Small intestine (tissue), 16 donors: ENCODE data around the gene WDR6. TPM values are rescaled to one million over a fixed set of nuclear protein-coding genes. Genes with fewer than 3 reads are reported as not detected.

Experiments used
- DNase-seq, 2 donors: peaks; one replicate each; pipeline versions ENCODE4 v3.0.0 to v3.0.0-alpha.2; 2013
- FAIRE-seq: peaks from 2 replicates; lab custom pipeline; 2012; peaks lifted over from hg19 to GRCh38; lab: Jason Lieb, UNC
- H3K27ac ChIP-seq, 3 donors: one replicate each; pipeline ENCODE4 v1.5.1; 2013; ENCODE audit warnings: low read length in 2 of 3, mild to moderate bottlenecking in 2 of 3, control low read depth in 1 of 3, inconsistent platforms in 1 of 3, low read depth in 1 of 3, moderate library complexity in 1 of 3
- H3K27me3 ChIP-seq, 3 donors: one replicate each; pipeline ENCODE4 v1.6.1; 2013; ENCODE audit warnings: low read length in 3 of 3, inconsistent platforms in 1 of 3; ENCODE audit not compliant: control insufficient read depth in 3 of 3, insufficient read depth in 3 of 3
- H3K36me3 ChIP-seq, 3 donors: one replicate each; pipeline ENCODE4 v1.6.1; 2013; ENCODE audit warnings: low read length in 3 of 3, inconsistent platforms in 1 of 3, low read depth in 1 of 3, mild to moderate bottlenecking in 1 of 3, moderate library complexity in 1 of 3; ENCODE audit not compliant: control insufficient read depth in 3 of 3, insufficient read depth in 2 of 3
- H3K4me1 ChIP-seq, 3 donors: one replicate each; pipeline ENCODE4 v1.6.1; 2013; ENCODE audit warnings: low read length in 2 of 3, inconsistent platforms in 1 of 3, low read depth in 1 of 3, mild to moderate bottlenecking in 1 of 3, moderate library complexity in 1 of 3; ENCODE audit not compliant: control insufficient read depth in 3 of 3, insufficient read depth in 2 of 3
- H3K4me3 ChIP-seq, 3 donors: one replicate each; pipeline ENCODE4 v1.5.1; 2013; ENCODE audit warnings: low read length in 3 of 3, control low read depth in 1 of 3, inconsistent platforms in 1 of 3, low read depth in 1 of 3, mild to moderate bottlenecking in 1 of 3, moderate library complexity in 1 of 3
- H3K9me3 ChIP-seq, 2 donors: one replicate each; pipeline ENCODE4 v1.6.1; 2013; ENCODE audit warnings: low read depth in 1 of 2, low read length in 1 of 2; ENCODE audit not compliant: control insufficient read depth in 2 of 2, insufficient read depth in 1 of 2
- WGBS, 3 donors: extraction: QIAGEN DNeasy Blood & Tissue Kit; methylation state at CpG; one replicate each; pipeline ENCODE4 v1.1.7; 2013; 5-methylcytosine and 5-hydroxymethylcytosine counted together
- long read RNA-seq, 10 donors: transcript quantifications; one replicate each; lab custom pipeline, GENCODE V29; 2026
- polyA plus RNA-seq, 4 donors: library from polyadenylated mRNA; stranded (reverse) in 3 of 4; unstranded in 1 of 4; fragments of 200-250 nt in 3 of 4; fragments of 120-200 nt in 1 of 4; gene quantifications; one replicate each; pipeline versions ENCODE4 v1.2.1 to v1.2.3, GENCODE V29; 2013
- donor health status: healthy with polysubstance abuse.
- donor health status: control.
- donor health status: control.
- donor health status: Bipolar disorder and iron deficiency.
- donor health status: healthy.

Gene WDR6
- polyA plus RNA-seq: 100 to 1,000 TPM in 3 of 4 donors, 10 to 100 TPM in 1; 98.5 to 174 (median 146) TPM
- long read RNA-seq, donor 1: 0 reads
- long read RNA-seq, donor 2, full-length matches to known transcripts: 6 of 13 reads
- long read RNA-seq, donor 2, partial matches to known transcripts: 7 of 13 reads
- long read RNA-seq, donor 2, other reads (novel, unspliced or antisense): 0 of 13 reads
- long read RNA-seq, donor 3, full-length matches to known transcripts: 3 of 23 reads
- long read RNA-seq, donor 3, partial matches to known transcripts: 20 of 23 reads
- long read RNA-seq, donor 3, other reads (novel, unspliced or antisense): 0 of 23 reads
- long read RNA-seq, donor 4: 0 reads
- long read RNA-seq, donor 5: 0 reads
- long read RNA-seq, donor 6, full-length matches to known transcripts: 7 of 60 reads
- long read RNA-seq, donor 6, partial matches to known transcripts: 53 of 60 reads
- long read RNA-seq, donor 6, other reads (novel, unspliced or antisense): 0 of 60 reads
- long read RNA-seq, donor 7: 0 reads
- long read RNA-seq, donor 8, full-length matches to known transcripts: 2 of 2 reads
- long read RNA-seq, donor 8, partial matches to known transcripts: 0 of 2 reads
- long read RNA-seq, donor 8, other reads (novel, unspliced or antisense): 0 of 2 reads
- long read RNA-seq, donor 9, full-length matches to known transcripts: 2 of 2 reads
- long read RNA-seq, donor 9, partial matches to known transcripts: 0 of 2 reads
- long read RNA-seq, donor 9, other reads (novel, unspliced or antisense): 0 of 2 reads
- long read RNA-seq, donor 10, full-length matches to known transcripts: 11 of 108 reads
- long read RNA-seq, donor 10, partial matches to known transcripts: 97 of 108 reads
- long read RNA-seq, donor 10, other reads (novel, unspliced or antisense): 0 of 108 reads

GRCh38 chr3:49007068-49007770 lies at the start of gene WDR6:
Gene WDR6, plus strand, starts transcription at chr3:49007391. Its CDS starts 41 bp downstream, at chr3:49007432.
- Histone ChIP-seq H3K9me3 (no peaks in the 10 kb centered on the region), H3K36me3 (peaks cover 0 to 68% (median 2%) of the 10 kb centered on the region in 3 donors), H3K27ac (peak within 1 kb of the TSS; percentile 94 to 96 (median 95)), H3K27me3 (no peaks in the 10 kb centered on the region), H3K4me3 (peak within 1 kb of the TSS; percentile 63 to 92 (median 72)), H3K4me1 (peaks cover 0 to 26% (median 0%) of the 10 kb centered on the region in 3 donors)
- FAIRE-seq: no peak
- DNase-seq: peak; percentile 97 to 99
- WGBS, 3 donors: 0% methylated on average over 58 to 65 of the region's 65 CpGs

DNA sequence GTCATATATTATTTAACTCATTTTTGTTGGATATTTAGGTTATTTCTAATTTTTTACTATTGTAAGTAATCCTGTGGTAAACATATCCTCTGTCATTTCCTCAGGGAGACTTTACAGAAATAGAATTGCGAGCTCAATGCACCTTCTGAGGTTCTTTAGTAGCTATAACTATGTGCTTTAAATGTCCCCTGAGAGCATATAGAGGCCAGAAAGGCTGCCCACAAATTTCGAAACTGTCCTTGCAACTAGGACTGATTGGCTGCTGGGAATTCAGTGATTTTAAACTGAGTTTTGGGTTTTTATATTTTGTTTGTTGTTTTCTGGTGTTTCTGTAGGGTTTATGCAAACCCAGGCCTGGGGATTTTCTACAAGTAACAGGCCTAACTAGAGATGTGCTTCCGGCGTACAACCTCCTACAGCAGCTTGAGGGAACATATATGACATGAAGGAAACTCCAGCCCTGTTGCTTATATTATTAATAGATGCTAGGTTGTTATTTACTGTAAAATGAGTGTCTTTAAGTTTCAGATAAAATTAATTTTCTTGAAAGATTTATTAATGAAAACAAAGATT lies 46.3 kb upstream of the WDR6 start:
- Histone ChIP-seq H3K27me3 (no peaks in the 10 kb centered on the region), H3K9me3 (no peaks in the 10 kb centered on the region), H3K27ac (no peak overlapping the region), H3K36me3 (peaks cover 5 to 42% (median 20%) of the 10 kb centered on the region in 3 donors), H3K4me3 (no peak overlapping the region), H3K4me1 (no peaks in the 10 kb centered on the region)
- WGBS, 3 donors: 82 to 94% (median 88%) methylated on average over 4 of the region's 4 CpGs
- DNase-seq (no peak), FAIRE-seq (no peak)

DNA sequence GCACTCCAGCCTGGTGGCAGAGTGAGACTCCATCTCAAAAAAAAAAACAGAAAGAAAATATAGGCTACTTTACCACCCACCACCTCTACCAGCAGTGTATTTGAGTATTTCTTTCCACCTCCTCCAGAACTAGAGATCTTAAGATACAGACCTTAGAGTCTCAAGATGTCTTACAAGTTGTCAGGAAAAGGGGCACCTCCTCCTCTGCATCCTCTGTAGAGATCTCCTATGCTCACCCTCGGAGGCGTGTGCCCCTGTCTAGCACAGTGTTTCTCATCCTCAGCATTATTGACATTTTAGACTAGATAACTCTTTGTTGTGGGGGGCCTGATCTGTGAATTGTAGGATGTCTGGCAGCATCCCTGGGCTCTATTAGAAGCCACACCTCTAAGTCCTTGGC lies 44.9 kb upstream of the WDR6 start:
- Histone ChIP-seq H3K4me1 (no peaks in the 10 kb centered on the region), H3K27me3 (no peaks in the 10 kb centered on the region), H3K36me3 (peaks cover 9 to 42% (median 19%) of the 10 kb centered on the region in 3 donors), H3K27ac (no peak overlapping the region), H3K4me3 (no peak overlapping the region), H3K9me3 (no peaks in the 10 kb centered on the region)
- no peak for DNase-seq
- FAIRE-seq: no peak
- whole genome bisulfite sequencing, 3 donors: 84 to 93% (median 91%) methylated on average over 2 of the region's 2 CpGs

DNA sequence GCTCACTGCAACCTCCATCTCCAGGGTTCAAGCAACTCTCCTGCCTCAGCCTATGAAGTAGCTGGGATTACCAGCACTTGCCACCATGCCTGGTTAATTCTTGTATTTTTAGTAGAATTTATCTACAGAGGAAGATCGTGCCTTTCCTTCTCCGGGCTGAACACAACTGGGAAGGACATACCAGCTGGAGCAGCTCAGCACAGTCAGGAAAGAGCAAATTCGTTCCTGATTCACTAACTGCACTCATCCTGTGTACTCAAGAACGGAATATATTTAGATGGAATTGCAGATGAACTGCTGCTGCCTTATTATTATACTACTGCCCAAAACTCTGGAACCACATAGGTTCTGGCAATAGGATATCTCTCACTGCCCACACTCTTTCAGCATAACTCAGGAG lies 44.3 kb upstream of the WDR6 start:
- peaks cover 6 to 39% (median 18%) of the 10 kb centered on the region in 3 donors for H3K36me3 ChIP-seq

DNA sequence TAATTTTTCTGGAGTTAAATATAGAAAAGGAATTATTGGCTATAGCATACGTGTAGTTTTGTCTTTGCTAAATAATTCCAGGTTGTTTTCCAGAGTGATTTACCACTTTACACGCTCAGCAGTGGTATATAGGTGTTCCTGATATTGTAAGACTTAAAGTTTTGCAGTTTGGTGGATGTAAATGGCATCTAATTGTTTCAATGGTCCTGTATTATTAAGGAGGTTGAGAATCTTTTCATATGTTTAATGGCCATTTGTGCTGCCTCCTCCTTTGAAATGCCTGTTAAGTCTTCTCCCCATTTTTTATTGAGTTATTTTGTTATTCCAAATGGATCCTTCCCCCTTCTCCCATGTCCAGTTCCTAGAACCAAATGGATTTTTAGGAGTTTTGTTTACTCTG lies 43.6 kb upstream of the WDR6 start:
- no peaks in the 10 kb centered on the region for H3K27me3 ChIP-seq
- FAIRE-seq (no peak), DNase-seq (no peak)
- no peak overlapping the region for H3K27ac ChIP-seq
- H3K9me3 ChIP-seq: no peaks in the 10 kb centered on the region
- no peak overlapping the region for H3K4me3 ChIP-seq
- no peaks in the 10 kb centered on the region for H3K4me1 ChIP-seq
- 84 to 88% (median 86%) methylated on average over 2 of the region's 2 CpGs for WGBS, 3 donors
- H3K36me3 ChIP-seq: peaks cover 8 to 37% (median 16%) of the 10 kb centered on the region in 3 donors

More for the DNA sequence above, 44.3 kb upstream of the WDR6 start:
- 81 to 97% (median 94%) methylated on average over 4 of the region's 4 CpGs for WGBS, 3 donors
- Histone ChIP-seq H3K4me3 (no peak overlapping the region), H3K4me1 (no peaks in the 10 kb centered on the region), H3K27me3 (no peaks in the 10 kb centered on the region), H3K9me3 (no peaks in the 10 kb centered on the region), H3K27ac (no peak overlapping the region)
- DNase-seq (no peak), FAIRE-seq (no peak)

DNA sequence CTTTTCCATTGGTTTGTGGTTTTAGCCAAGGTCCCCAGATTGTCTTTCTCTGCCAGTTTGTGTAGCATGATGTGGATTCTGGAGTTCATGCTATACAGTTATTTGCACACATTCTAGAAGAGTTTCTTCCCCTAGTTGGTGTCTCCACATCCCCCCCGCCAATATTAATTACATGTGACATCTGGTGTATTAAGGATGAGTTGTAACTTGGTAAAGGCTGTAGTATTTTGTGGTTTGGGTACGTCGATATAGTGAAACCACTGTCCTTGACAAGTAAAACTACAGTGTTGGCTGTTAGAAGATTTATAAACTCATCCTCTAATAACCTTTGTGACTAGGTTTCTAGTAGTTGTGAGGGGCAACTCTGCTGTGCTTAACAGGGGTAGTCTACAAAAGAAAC lies 40.8 kb upstream of the WDR6 start:
- FAIRE-seq (no peak), DNase-seq (no peak)
- 67 to 95% (median 67%) methylated on average over 3 of the region's 3 CpGs for whole genome bisulfite sequencing, 3 donors
- Histone ChIP-seq H3K27me3 (no peaks in the 10 kb centered on the region), H3K4me1 (no peaks in the 10 kb centered on the region), H3K4me3 (no peak overlapping the region), H3K9me3 (no peaks in the 10 kb centered on the region), H3K27ac (no peak overlapping the region), H3K36me3 (peaks cover 17 to 56% (median 20%) of the 10 kb centered on the region in 3 donors)

DNA sequence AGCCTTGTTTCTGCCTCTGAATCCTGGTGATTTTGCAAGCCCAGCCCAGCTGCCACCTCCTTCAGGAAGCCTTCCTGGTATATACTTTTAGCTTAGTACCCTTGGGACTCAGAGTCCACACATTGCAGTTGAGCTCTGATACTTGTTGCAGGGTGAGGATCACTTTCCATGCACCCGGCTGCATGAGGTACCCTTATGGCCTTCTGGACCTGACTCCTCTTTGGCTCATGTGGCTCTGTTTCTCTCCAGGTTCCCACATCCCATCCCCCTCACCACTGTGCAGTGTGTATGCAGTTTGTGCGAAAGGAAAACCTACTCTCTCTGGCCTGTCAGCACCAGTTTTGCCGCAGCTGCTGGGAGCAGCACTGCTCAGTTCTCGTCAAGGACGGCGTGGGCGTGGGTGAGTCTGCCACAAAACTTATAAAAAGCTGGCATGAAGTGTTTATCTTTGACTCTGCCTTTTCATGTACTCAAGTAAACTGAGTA lies 40.3 kb upstream of the WDR6 start:
- no peak for DNase-seq
- peaks cover 17 to 57% (median 24%) of the 10 kb centered on the region in 3 donors for H3K36me3 ChIP-seq
- WGBS, 3 donors: 90 to 93% (median 92%) methylated on average over 7 of the region's 7 CpGs

More for the DNA sequence above, 40.3 kb upstream of the WDR6 start:
- no peak overlapping the region for H3K27ac ChIP-seq
- FAIRE-seq: no peak
- no peak overlapping the region for H3K4me3 ChIP-seq
- H3K9me3 ChIP-seq: no peaks in the 10 kb centered on the region
- H3K4me1 ChIP-seq: no peaks in the 10 kb centered on the region
- no peaks in the 10 kb centered on the region for H3K27me3 ChIP-seq
